SKM-1 (cell line): Measurements from ENCODE around the gene MVB12B.

Source experiments
- DNase-seq: peaks from one replicate; lab custom pipeline; 2025; ENCODE audit not compliant: unreplicated experiment; lab: John Stamatoyannopoulos, UW

Gene MVB12B

GRCh38 chr9:126330536-126330935 lies 3.9 kb downstream of the MVB12B start:
- DNase-seq: no peak

- no peak for DNase-seq
Observed at GRCh38 chr9:126331964-126332748, 5.5 kb downstream of the MVB12B start.

- DNase-seq: no peak
Observed at GRCh38 chr9:126334721-126335621, 8.3 kb downstream of the MVB12B start.

GRCh38 chr9:126335837-126336735 lies 9.5 kb downstream of the MVB12B start:
- DNase-seq: no peak

- DNase-seq: no peak
Observed at GRCh38 chr9:126336736-126337325, 10.2 kb downstream of the MVB12B start.

- no peak for DNase-seq
Observed at GRCh38 chr9:126337729-126338372, 11.2 kb downstream of the MVB12B start.

- DNase-seq: no peak
Observed at GRCh38 chr9:126338945-126339344, 12.3 kb downstream of the MVB12B start.

- DNase-seq: no peak
Observed at GRCh38 chr9:126341426-126341825, 14.8 kb downstream of the MVB12B start.

- no peak for DNase-seq
Observed at GRCh38 chr9:126341902-126342301, 15.3 kb downstream of the MVB12B start.

- DNase-seq: no peak
Observed at GRCh38 chr9:126342621-126343031, 16.0 kb downstream of the MVB12B start.

GRCh38 chr9:126343271-126343700 lies 16.7 kb downstream of the MVB12B start:
- no peak for DNase-seq

GRCh38 chr9:126346031-126346430 lies 19.4 kb downstream of the MVB12B start:
- no peak for DNase-seq

GRCh38 chr9:126347093-126347492 lies 20.5 kb downstream of the MVB12B start:
- DNase-seq: no peak

- no peak for DNase-seq
Observed at GRCh38 chr9:126347911-126348760, 21.5 kb downstream of the MVB12B start.

- no peak for DNase-seq
Observed at GRCh38 chr9:126348911-126349550, 22.4 kb downstream of the MVB12B start.

- no peak for DNase-seq
Observed at GRCh38 chr9:126354887-126355770, 28.5 kb downstream of the MVB12B start.

GRCh38 chr9:126357074-126357473 lies 30.4 kb downstream of the MVB12B start:
- DNase-seq: no peak

GRCh38 chr9:126360073-126360472 lies 33.4 kb downstream of the MVB12B start:
- no peak for DNase-seq
